Stimulated activated CD4-positive, alpha-beta T cell treated with anti-CD3 and anti-CD28 coated beads, Interleukin-1b, Interleukin-23, amount 100 ng/mL, for 1 hour (primary cell): ENCODE results near the gene PDXP.
"Not testable (repeated sequence)": the region's sequence is repeated elsewhere in the genome, so short reads cannot be mapped to it uniquely, and the experiment has no call there.

Experiments
- DNase-seq, 2 donors: peaks; one replicate each; pipeline ENCODE4 v3.0.0-alpha.2; 2020; ENCODE audit warnings: low read depth in 2 of 2

Gene PDXP

GRCh38 chr22:37674951-37675929 lies 16.7 kb downstream of the PDXP start, which contains the start of gene LGALS1:
Gene LGALS1, plus strand, starts transcription at chr22:37675636. Its CDS starts 67 bp downstream, at chr22:37675703.
- no peak for DNase-seq

GRCh38 chr22:37675930-37676735 lies 17.6 kb downstream of the PDXP start:
- DNase-seq: no peak

- DNase-seq: peak; percentile 87 to 89
These were observed 18.4 kb downstream of the PDXP start for GRCh38 chr22:37676736-37677492.

GRCh38 chr22:37677493-37677974 lies 19.0 kb downstream of the PDXP start:
- no peak for DNase-seq

- DNase-seq: no peak
These were observed 19.8 kb downstream of the PDXP start for GRCh38 chr22:37678372-37678771.

GRCh38 chr22:37679670-37680069 lies 21.1 kb downstream of the PDXP start:
- no peak for DNase-seq

GRCh38 chr22:37680191-37680851 lies 21.8 kb downstream of the PDXP start:
- no peak for DNase-seq

GRCh38 chr22:37681001-37681424 lies 22.5 kb downstream of the PDXP start:
- DNase-seq: no peak

- DNase-seq: peak; percentile 42 to 49
These were observed 23.1 kb downstream of the PDXP start for GRCh38 chr22:37681556-37682049.

- DNase-seq: no peak
These were observed 26.5 kb downstream of the PDXP start for GRCh38 chr22:37684803-37685615.

GRCh38 chr22:37686002-37686982 lies 27.8 kb downstream of the PDXP start, which contains the start of gene NOL12:
Gene NOL12, plus strand, starts transcription at chr22:37686343. Its CDS starts 50 bp downstream, at chr22:37686393.
- DNase-seq: peak in 1 of 2 donors; percentile 60

GRCh38 chr22:37690407-37690806 lies 31.9 kb downstream of the PDXP start:
- DNase-seq: no peak

- no peak for DNase-seq
These were observed 32.5 kb downstream of the PDXP start for GRCh38 chr22:37690901-37691504.

- DNase-seq: no peak
These were observed 34.2 kb downstream of the PDXP start for GRCh38 chr22:37692627-37693285.

- not testable (repeated sequence) for DNase-seq
These were observed 35.6 kb downstream of the PDXP start for GRCh38 chr22:37694131-37694530.

GRCh38 chr22:37696260-37696656 lies 37.7 kb downstream of the PDXP start:
- not testable (repeated sequence) for DNase-seq
